SK-N-SH (cell line): ENCODE results near the gene AOAH. TPM values are rescaled to one million over a fixed set of nuclear protein-coding genes. Genes with fewer than 3 reads are reported as not detected.

Experiments
- CTCF ChIA-PET: fragments of 300-600, 350-600 bp; formaldehyde crosslinking; extraction: SDS; loops from one replicate; lab custom pipeline; 2021; lab: Yijun Ruan, JAX
- POLR2A ChIA-PET: fragments of 350-600 bp; sonication (Branson Sonifier 250); formaldehyde crosslinking; extraction: SDS; loops from one replicate; lab custom pipeline; 2020; ENCODE audit warnings: antibody characterized with exemption, inconsistent platforms; lab: Yijun Ruan, JAX
- DNase-seq: peaks from one replicate; pipeline ENCODE4 v3.0.0; 2012
- H2AFZ ChIP-seq: fragments of 200-600 bp; sonication (generic); 2 replicates; pipeline ENCODE4 v1.8.1; 2016; ENCODE audit warnings: antibody characterized with exemption, mild to moderate bottlenecking, low read depth
- H3F3A ChIP-seq: fragments of 200-600 bp; sonication (generic); replicated peaks from 2 replicates; pipeline ENCODE3; 2016; ENCODE audit warnings: antibody characterized with exemption, mild to moderate bottlenecking; ENCODE audit not compliant: insufficient read depth
- H3K27ac ChIP-seq, 2 experiments: fragments of 200-500 bp in 1 of 2; fragments of 200-600 bp in 1 of 2; sonication (Bioruptor generic) in 1 of 2; sonication (generic), shearing (Covaris generic) in 1 of 2; 2 replicates each; pipeline versions ENCODE4 v1.5.1 to v1.6.1; 2014 to 2016; ENCODE audit warnings: low read depth in 2 of 2, inconsistent platforms in 1 of 2, low read length in 1 of 2, mild to moderate bottlenecking in 1 of 2, mixed read lengths in 1 of 2
- H3K27me3 ChIP-seq: fragments of 200-600 bp; sonication (generic), shearing (Covaris generic); 2 replicates; pipeline ENCODE4 v1.6.1; 2016; ENCODE audit warnings: mixed run types; ENCODE audit not compliant: insufficient read depth
- H3K36me3 ChIP-seq, 2 experiments: fragments of 200-500 bp in 1 of 2; fragments of 200-600 bp in 1 of 2; sonication (Bioruptor generic) in 1 of 2; sonication (generic) in 1 of 2; replicated peaks in 1 of 2; 2 replicates each; pipeline versions ENCODE3 to v1.5.1; 2014 to 2016; ENCODE audit warnings: low read length in 1 of 2, mild to moderate bottlenecking in 1 of 2; ENCODE audit not compliant: insufficient read depth in 2 of 2, control insufficient read depth in 1 of 2
- H3K4me1 ChIP-seq, 2 experiments: fragments of 200-500 bp in 1 of 2; fragments of 200-600 bp in 1 of 2; sonication (Bioruptor generic) in 1 of 2; sonication (generic), shearing (Covaris generic) in 1 of 2; 2 replicates each; pipeline versions ENCODE4 v1.5.1 to v1.6.1; 2014 to 2016; ENCODE audit warnings: low read depth in 1 of 2, low read length in 1 of 2, mixed run types in 1 of 2; ENCODE audit not compliant: insufficient read depth in 2 of 2, control insufficient read depth in 1 of 2
- H3K4me2 ChIP-seq: fragments of 200-600 bp; sonication (generic), shearing (Covaris generic); 2 replicates; pipeline ENCODE4 v1.6.1; 2017; ENCODE audit warnings: mixed run types
- H3K4me3 ChIP-seq, 2 experiments: fragments of 200-500 bp in 1 of 2; fragments of 200-600 bp in 1 of 2; sonication (Bioruptor generic) in 1 of 2; sonication (generic), shearing (Covaris generic) in 1 of 2; 2 replicates each; pipeline versions ENCODE4 v1.5.1 to v1.8.1; 2014 to 2016; ENCODE audit warnings: low read depth in 2 of 2, inconsistent platforms in 1 of 2, low read length in 1 of 2, mild to moderate bottlenecking in 1 of 2, mixed read lengths in 1 of 2, moderate library complexity in 1 of 2
- H3K79me2 ChIP-seq: fragments of 200-600 bp; sonication (generic); 2 replicates; pipeline ENCODE4 v1.8.1; 2017; ENCODE audit warnings: mild to moderate bottlenecking; ENCODE audit not compliant: insufficient read depth
- H3K9ac ChIP-seq: fragments of 200-600 bp; sonication (generic); 2 replicates; pipeline ENCODE4 v1.6.1; 2017; ENCODE audit warnings: mixed run types
- H3K9me2 ChIP-seq: fragments of 200-600 bp; sonication (generic); 2 replicates; pipeline ENCODE4 v1.6.1; 2017; ENCODE audit warnings: mixed run types
- H3K9me3 ChIP-seq: fragments of 200-600 bp; sonication (generic); 2 replicates; pipeline ENCODE4 v1.6.1; 2017; ENCODE audit warnings: mixed run types, mild to moderate bottlenecking, moderate library complexity
- H4K20me1 ChIP-seq: fragments of 200-600 bp; sonication (generic); 2 replicates; pipeline ENCODE4 v1.6.1; 2017; ENCODE audit warnings: mild to moderate bottlenecking, mixed run types; ENCODE audit not compliant: insufficient read depth
- EP300 ChIP-seq, 2 experiments: IDR thresholded peaks; 2 replicates each; pipeline versions ENCODE4 v1.4.0 to v1.6.1; 2012; ENCODE audit warnings: borderline replicate concordance in 1 of 2, low read depth in 1 of 2, low read length in 1 of 2
- FOXM1 ChIP-seq: IDR thresholded peaks from 2 replicates; pipeline ENCODE4 v1.4.0; 2012; ENCODE audit warnings: low read depth, mild to moderate bottlenecking
- GATA2 ChIP-seq: sonication (generic); formaldehyde crosslinking; IDR thresholded peaks from 2 replicates; pipeline ENCODE4 v1.5.0; 2020; ENCODE audit warnings: mild to moderate bottlenecking, missing genetic modification reagents
- IRF3 ChIP-seq: fragments of 150-350 bp; IDR thresholded peaks from 2 replicates; pipeline ENCODE4 v1.6.1; 2016; ENCODE audit warnings: mild to moderate bottlenecking, low read depth, low read length
- JUND ChIP-seq: IDR thresholded peaks from 2 replicates; pipeline ENCODE4 v1.4.0; 2012
- MEF2A ChIP-seq: IDR thresholded peaks from 2 replicates; pipeline ENCODE4 v1.4.0; 2012; ENCODE audit warnings: low read depth, borderline replicate concordance
- NFIC ChIP-seq: IDR thresholded peaks from 2 replicates; pipeline ENCODE4 v1.4.0; 2012; ENCODE audit warnings: borderline replicate concordance
- RFX5 ChIP-seq: IDR thresholded peaks from 2 replicates; pipeline ENCODE4 v1.6.1; 2012; ENCODE audit warnings: mild to moderate bottlenecking, improper control_type of control experiment, low read length
- TCF12 ChIP-seq: IDR thresholded peaks from 2 replicates; pipeline ENCODE4 v1.4.0; 2012
- YY1 ChIP-seq: IDR thresholded peaks from 2 replicates; pipeline ENCODE4 v1.4.0; 2012; ENCODE audit warnings: low read depth, mild to moderate bottlenecking
- ZBTB33 ChIP-seq: IDR thresholded peaks from 2 replicates; pipeline ENCODE4 v1.4.0; 2012; ENCODE audit warnings: low read depth, borderline replicate concordance
- WGBS: methylation state at CpG from one replicate; pipeline ENCODE4 v1.1.6; 2017; ENCODE audit warnings: low lambda C conversion rate; 5-methylcytosine and 5-hydroxymethylcytosine counted together
- polyA plus RNA-seq, 3 experiments: library from polyadenylated mRNA; depleted of rRNA; stranded (reverse); fragments of >200 nt; gene quantifications; 2 replicates each; pipeline ENCODE4 v1.2.3, GENCODE V29; 2012
- TF ChIP-seq, protein P1 (sequence below): IDR thresholded peaks from 2 replicates; pipeline ENCODE4 v1.6.1; 2012; ENCODE audit warnings: mild to moderate bottlenecking, low read depth, low read length, moderate library complexity
- TF ChIP-seq, protein P2 (sequence below): IDR thresholded peaks from 2 replicates; pipeline ENCODE4 v1.4.0; 2012; ENCODE audit warnings: low read depth

Gene AOAH
- polyA plus RNA-seq, 1 of the 3 experiments (the other 2 are of a cell fraction) = not detected

GRCh38 chr7:36707898-36708297 lies 16.4 kb downstream of the AOAH start:
- no peak overlapping the region for H3K4me2 ChIP-seq
- H3K79me2 ChIP-seq = no peaks in the 10 kb centered on the region
- DNase-seq = no peak
- no peak overlapping the region for H3K9ac ChIP-seq
- ChIA-PET CTCF (interaction anchor here (0.8 kb wide), 1 partner anchor 132 kb away, joined by 3 read pairs; no protein-coding TSS in a partner anchor), POLR2A (no interaction called here)
- no peaks in the 10 kb centered on the region for H3K9me2 ChIP-seq
- no peak overlapping the region for H3K27ac ChIP-seq
- H4K20me1 ChIP-seq = no peaks in the 10 kb centered on the region
- peaks cover 0 to 2% of the 10 kb centered on the region in 2 experiments; a peak in 1 of 4 replicates for H3K4me1 ChIP-seq
- no peaks in the 10 kb centered on the region for H3F3A ChIP-seq
- H3K9me3 ChIP-seq = no peaks in the 10 kb centered on the region
- H3K36me3 ChIP-seq = no peaks in the 10 kb centered on the region
- WGBS = 52% methylated on average over 4 of the region's 4 CpGs
- H3K27me3 ChIP-seq = no peaks in the 10 kb centered on the region
- H2AFZ ChIP-seq = no peak overlapping the region
- no peak overlapping the region for H3K4me3 ChIP-seq
- TF ChIP-seq ZBTB33 (no peak), FOXM1 (no peak), YY1 (no peak), IRF3 (no peak), RFX5 (no peak), TCF12 (no peak), EP300 (IDR thresholded peaks at IDR 0.05; ENCODE audit: borderline replicate concordance in 1 of 2, low read depth in 1 of 2, low read length in 1 of 2) (no peak), NFIC (no peak), MEF2A (no peak), GATA2 (CRISPR knock-in tag) (no peak), JUND (no peak)
- TF ChIP-seq, protein P1, sequence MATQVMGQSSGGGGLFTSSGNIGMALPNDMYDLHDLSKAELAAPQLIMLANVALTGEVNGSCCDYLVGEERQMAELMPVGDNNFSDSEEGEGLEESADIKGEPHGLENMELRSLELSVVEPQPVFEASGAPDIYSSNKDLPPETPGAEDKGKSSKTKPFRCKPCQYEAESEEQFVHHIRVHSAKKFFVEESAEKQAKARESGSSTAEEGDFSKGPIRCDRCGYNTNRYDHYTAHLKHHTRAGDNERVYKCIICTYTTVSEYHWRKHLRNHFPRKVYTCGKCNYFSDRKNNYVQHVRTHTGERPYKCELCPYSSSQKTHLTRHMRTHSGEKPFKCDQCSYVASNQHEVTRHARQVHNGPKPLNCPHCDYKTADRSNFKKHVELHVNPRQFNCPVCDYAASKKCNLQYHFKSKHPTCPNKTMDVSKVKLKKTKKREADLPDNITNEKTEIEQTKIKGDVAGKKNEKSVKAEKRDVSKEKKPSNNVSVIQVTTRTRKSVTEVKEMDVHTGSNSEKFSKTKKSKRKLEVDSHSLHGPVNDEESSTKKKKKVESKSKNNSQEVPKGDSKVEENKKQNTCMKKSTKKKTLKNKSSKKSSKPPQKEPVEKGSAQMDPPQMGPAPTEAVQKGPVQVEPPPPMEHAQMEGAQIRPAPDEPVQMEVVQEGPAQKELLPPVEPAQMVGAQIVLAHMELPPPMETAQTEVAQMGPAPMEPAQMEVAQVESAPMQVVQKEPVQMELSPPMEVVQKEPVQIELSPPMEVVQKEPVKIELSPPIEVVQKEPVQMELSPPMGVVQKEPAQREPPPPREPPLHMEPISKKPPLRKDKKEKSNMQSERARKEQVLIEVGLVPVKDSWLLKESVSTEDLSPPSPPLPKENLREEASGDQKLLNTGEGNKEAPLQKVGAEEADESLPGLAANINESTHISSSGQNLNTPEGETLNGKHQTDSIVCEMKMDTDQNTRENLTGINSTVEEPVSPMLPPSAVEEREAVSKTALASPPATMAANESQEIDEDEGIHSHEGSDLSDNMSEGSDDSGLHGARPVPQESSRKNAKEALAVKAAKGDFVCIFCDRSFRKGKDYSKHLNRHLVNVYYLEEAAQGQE = no peak
- TF ChIP-seq, protein P2, sequence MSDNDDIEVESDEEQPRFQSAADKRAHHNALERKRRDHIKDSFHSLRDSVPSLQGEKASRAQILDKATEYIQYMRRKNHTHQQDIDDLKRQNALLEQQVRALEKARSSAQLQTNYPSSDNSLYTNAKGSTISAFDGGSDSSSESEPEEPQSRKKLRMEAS = no peak
